Stimulated activated CD8-positive, alpha-beta memory T cell treated with anti-CD3 and anti-CD28 coated beads, Interleukin-7, amount 100 ng/mL, for 48 hours (primary cell): Measurements from ENCODE around the gene NECTIN1.

ENCODE experiments used
- DNase-seq, 2 donors: peaks; one replicate each; pipeline ENCODE4 v3.0.0-alpha.2; 2020; ENCODE audit warnings: low read depth in 1 of 2; ENCODE audit errors: extremely low read depth in 1 of 2

NECTIN1 gene

DNA sequence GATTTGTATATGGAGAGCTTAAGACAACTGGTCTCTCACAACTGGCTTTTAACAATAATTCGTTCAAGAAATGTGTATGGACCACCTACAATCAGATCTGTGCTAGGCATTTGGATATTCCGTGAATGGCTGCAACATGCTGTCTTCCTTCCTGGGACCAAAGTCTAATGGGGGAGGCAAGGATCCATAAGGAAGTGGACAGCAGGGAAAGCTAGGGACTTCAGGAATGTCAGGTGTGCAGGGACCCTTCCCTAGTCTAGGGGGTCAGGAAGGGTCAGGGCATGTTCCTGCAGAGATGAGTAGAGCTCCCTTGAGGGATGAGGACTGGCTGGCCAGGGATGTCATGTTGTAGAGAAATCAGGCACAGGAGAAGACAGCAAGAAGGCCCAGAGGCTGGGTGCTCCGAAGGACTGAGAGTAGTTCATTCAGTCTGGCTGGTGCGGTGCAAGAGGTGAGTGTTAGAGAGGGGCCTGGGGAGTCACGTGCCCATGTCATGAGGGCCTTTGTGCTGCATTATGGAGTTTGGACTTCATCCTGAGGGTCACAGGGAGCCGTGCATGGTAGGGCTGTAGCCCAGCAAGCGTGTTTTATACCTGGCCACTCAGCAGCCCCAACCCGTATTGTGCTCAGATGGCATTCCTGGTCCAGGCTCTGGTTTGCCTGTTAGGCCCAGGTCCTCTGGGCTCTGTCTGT is 8.5 kb upstream of the NECTIN1 start:
- DNase-seq, result no peak

DNA sequence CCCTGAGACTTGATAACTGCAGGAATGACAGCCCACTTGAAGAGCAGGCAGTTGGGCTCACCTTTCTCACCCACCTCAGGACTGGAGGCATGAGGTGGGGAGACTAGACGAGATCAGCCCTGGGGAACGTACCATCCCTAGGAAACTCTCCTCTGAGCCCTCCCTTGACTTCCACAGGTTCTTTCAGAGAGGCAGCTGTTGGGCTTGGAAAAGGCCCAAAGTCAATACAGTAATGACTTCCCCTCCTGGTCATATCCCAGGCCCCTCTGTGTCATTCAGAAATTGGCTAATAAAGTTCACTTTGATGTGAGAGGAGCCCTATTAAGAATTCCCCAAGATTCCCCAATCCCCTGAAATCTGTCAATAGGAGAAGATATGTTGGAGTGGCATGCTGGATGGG is 5.8 kb upstream of the NECTIN1 start:
- DNase-seq, result no peak

DNA sequence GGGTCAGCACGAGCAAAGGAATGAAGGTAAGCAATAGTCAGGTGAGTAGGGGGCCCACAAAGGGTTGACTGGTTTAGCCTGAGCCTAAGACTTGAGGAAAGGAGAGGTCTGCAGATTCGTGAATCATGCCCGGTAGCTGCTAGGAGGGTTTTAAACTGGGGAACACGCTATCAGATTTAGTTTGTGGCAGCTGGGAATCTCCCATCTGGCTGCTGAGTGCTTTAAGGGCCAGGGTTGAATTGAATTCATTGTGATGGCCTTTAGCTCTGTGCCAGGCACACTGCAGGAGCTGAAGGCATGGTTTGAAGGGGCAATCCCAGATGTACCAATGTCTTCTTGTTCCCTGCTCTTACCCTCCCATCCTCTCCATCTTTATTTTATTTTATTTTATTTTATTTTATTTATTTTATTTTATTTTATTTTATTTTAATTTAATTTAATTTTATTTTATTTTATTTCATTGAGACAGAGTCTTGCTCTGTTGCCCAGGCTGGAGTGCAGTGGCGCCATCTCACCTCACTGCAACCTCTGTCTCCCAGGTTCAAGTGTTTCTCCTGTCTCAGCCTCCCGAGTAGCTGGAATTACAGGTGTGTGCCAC is 1.9 kb upstream of the NECTIN1 start:
- no peak for DNase-seq

DNA sequence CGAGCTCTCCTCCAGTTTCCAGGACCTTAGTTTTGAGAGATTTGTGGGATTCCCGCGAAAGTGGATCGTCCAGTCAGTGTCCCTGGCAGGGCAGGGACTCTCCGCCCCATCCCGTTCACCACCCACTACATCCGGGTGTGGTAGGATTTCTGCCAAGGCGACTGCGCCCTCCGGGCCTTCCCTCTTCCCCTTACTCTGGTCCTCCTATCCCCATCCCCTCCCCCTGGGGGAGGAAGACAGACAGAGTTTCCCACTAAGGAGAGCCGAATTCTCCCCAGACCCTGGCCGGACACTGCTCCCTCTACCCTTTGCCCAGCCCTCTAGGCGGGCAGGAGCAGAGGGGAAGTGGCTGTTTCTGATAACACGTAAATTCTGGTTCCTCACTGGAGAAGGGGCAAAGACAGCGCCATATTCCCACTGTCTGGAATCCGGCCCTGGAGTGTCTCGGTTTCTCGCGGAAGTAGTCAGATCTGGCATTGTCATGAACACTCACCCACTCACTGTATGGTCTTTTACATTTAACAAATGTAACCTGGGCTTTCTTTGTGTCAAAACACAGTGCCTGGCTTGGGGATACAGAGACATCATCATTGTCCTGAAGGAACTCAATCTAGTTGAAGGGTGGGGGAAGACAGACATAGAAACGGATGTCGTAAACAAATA is 1.1 kb upstream of the NECTIN1 start:
- no peak for DNase-seq

DNA sequence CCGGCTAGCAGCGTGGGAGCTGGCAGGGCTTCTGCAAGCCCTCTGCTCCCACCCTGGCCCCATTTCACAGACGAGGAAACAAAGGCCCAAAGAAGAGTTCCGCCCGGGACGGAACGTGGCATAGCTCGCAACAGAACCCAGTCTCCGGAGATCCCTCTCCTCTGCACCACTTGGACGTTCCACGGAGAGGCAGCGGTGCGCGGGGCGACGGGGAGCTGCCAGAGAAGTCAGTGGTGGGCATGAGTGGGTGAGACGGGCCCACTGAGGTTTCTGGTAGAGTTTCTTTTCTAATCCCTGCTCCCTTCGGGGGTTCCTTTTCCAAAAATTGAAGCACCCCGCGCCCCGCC is 554 bp upstream of the NECTIN1 start:
- DNase-seq, result no peak

DNA sequence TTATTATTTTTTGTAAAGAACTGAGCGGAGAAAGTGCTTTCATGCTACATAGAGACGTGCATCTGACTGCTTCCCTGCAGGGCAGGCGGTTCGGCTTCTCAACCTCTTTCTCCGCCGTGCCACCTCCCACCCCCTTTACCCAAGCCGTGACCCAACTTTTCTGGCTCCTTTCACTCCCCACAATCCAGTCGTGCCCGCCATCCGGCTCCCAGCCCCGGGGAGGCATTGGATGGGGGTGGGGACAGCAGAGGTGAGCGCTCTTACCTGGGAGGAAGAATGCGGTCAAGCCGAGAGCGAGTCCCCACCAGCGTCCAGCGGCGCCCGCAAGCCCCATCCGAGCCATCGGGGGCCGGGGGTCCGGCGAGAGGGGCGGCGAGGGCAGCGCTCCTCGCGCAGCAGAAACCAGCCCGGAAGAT is 781 bp downstream of the NECTIN1 start:
- no peak for DNase-seq

DNA sequence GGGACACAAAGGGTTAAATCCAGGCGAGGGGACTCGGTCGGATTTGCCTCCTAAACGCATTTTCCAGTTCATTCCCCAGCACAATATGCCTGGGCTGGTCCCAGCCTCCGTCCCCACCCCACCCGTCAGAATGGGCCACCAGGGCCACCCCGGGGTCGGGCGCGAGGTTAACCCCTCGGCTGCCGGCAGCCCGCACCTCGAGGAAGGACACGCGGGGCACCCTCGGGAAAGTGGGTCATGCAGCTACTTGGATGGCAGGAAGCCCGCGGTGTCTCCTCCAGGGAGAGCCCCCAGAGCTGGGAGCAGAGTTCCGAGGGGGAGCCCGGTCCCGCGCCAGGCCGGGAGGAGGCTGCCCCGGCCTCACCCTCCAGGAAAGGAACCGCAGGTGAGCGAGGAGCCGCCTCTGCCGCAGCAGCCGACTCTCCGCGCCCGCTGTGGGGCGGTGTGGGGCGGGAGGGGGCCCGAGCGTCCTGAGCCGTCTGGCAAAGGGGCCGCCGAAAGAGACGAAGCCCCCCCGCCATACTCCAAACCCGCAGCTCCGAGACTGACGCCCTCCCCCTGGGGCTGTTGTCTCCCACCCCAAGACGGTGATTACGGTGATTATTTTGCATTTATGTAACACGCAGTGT is 1.4 kb downstream of the NECTIN1 start:
- DNase-seq, result no peak

DNA sequence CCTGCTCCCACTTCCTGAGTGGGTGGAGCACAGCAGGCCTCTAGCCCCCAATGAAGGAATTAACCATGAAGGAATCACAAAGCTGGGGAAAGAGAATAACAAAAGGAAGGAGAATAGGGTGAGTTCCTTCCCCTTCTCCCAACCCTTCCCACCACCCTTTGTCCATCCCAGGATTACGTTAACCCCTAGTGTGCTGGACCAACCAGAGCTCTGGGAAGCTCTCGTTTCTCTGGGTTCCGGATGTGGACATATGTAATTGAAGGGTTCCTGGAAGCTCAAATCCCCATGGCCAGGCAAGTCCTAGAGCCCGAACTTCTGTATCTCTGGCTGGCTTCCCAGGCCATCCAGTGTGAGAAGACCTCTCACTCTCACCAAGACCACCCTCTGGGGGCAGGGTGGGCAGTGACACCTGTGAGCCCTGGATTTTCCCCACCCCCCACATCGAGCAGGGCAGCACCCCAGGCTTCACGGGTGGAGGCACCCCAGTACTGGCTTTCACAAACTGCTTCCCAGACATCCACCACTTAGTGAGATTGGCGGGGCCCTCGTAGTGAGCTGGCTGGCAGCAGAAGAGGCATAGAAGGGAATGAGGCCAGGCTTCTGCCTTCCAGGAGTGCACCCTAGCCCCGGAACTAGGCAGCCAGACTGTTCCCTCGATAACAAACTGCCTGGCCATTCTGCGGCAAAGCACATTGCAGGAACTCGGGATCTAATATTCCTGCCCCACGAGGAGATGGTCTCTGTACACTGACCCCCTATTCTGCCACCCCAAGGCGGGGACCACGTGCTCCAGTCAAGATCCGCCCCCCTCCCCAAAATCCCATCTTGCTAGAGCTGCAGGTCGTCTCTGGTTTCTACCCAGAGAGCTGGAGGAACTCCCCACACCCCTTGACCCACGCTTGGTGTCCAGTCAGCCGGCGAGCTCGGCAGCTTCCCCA is 2.1 kb downstream of the NECTIN1 start:
- DNase-seq, result no peak

DNA sequence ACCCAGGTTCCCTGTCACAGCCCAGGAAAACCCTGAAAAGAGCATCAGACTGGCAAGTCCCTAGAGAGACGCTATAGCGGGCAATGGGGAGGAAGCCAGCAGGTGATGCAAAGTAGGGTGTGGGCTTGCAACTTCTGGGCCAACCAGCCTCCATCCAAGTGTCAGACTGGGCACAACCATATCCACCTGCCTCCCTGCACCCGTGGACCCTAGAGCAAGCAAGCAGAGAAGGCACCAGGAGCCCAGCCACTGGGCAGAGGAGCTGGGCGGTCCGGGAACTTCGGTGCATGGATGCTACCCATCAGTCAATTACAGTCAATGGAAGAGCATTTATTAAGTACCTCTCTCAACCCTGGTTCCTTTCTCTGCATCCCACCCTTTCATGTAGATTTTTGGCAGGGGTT is 2.8 kb downstream of the NECTIN1 start:
- no peak for DNase-seq

DNA sequence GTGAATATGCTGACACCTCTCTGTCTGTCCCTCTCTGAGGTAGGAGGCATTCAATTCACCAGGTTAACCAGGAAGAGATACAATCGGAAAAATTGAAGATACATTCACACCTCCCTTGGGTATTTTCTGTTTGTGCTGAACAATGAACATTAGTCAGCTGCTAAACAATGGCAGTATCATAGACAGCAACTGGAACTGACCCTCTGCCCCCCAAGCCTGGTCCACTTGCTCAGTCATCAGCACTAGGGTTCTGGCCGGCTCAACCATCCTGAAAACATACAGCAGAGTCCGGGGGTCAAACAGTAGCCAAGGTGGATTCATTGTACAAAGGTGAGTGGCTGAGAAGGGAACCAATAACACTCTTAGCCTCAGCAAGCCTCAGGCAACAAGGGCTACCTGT is 4.0 kb downstream of the NECTIN1 start:
- no peak for DNase-seq

DNA sequence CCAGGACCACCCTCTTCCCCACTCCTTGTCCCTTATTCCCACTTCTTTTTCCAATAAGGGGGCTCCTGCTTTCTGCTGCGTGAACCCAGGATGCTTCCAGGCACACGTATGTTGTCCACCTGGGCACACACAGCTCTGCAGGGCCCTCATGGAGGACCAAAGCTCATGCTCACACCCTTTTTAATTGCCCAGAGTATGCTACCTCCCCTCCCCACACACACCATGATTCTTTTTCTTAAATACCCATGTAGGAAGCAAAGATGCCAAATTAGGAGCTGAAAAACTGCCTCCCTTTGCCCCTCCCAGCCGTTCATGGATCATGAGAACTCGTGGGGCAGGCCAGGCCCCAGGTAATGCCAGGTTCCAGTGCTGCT is 5.1 kb downstream of the NECTIN1 start:
- DNase-seq, result no peak

DNA sequence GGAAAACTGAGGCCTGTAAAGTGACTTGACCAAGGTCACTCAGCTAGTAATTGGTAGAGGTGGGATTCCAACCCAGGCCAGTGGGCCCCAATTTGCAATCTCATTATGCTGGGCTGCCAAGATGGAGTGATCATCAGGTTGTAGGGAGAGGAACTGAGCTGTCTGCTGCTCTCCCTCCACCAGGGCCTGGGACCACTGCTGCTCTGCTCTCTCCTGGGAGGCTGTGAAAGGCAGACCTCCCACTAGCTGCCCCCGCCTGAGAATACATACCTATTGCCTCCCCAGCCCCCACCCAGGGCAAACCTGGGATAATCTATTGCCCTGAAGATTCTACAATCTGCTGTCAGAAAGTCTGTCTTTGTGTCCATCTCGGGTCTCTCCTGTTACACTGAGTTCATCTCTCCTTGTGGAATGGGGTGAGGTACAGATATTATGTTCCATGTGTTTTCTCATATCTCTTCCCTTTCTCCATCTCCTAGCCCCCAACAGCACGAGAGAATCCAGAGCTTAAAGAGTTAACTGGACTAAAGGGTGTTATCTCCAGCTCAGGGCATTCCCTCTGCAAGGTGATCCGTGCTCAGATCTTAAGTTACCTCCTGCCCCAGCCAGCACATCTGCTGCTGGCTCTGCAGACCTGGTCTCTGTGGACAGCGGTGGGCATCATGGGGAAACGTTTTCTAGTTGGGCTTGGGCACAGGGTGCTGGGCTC is 5.6 kb downstream of the NECTIN1 start:
- no peak for DNase-seq

DNA sequence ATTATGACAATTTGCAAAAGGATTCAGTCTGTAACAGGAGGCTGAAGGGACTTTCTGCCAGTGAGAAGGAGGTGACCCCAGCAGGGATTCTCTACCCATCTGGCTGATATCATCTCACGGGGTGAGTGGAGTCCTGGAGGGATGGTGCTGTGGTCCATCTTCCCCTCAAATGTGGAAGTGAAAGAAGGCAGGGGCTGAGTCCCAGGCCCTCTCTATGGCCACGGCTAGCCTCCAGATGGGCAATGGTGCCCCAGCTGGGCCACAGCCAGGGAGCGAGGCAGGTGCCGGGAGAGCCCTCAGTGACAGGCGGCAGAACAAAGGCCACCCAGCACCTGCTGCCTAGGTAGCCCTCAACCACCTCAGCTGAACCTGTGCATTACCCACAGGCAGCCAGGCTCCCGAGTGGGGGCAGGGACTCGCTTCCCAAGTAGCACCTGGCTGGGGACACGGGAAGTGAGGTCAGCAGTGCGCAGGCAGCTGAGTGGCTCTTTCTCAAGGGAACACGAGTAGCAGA is 6.7 kb downstream of the NECTIN1 start:
- DNase-seq, result no peak

DNA sequence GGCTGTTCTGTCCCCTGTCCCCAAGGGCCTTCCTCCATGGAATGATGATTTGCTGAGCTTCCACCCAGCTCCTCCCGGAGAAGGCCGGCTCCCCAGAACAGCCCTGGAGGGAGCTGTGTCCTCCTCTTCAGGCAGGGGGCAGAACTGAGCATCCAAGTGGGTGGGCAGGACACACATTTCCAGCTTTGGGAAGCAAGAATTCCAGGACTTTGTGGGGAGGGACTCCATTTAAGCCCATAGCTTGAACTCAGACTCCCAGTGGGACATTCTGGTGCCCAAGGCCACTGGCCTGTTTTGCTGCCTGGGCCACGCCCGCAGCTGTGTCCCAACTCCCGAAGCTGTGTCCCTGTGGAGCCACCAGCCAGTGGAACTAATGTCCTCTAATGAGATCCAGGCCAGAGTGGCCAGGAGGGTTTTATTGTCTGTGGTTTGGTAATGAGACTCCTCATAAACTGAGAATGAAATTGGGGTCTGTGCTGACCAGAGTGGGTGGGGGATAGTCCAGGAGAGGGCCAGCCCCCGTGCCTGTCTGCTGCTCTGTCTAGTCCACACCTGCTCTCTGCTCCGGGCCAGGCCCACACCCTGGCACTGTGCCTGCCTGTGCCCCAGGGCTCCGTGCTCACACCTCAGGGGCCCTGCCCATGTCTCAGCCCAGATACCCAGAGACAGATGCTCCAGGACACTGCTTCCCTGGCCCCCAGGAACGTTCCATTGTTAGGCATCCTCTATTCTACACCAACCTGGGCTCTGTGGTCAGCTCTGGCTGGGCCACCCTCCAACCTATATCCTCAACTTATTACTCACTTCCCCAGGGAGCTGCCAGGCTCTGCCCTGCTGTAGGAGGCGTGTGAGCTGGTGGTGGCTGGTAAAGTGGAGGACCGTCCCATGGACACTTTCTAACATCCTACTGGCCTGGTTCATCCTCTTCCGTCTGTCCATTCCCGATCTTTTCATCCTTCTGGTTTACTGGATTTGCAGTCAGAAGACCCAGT is 7.6 kb downstream of the NECTIN1 start:
- DNase-seq, result no peak

DNA sequence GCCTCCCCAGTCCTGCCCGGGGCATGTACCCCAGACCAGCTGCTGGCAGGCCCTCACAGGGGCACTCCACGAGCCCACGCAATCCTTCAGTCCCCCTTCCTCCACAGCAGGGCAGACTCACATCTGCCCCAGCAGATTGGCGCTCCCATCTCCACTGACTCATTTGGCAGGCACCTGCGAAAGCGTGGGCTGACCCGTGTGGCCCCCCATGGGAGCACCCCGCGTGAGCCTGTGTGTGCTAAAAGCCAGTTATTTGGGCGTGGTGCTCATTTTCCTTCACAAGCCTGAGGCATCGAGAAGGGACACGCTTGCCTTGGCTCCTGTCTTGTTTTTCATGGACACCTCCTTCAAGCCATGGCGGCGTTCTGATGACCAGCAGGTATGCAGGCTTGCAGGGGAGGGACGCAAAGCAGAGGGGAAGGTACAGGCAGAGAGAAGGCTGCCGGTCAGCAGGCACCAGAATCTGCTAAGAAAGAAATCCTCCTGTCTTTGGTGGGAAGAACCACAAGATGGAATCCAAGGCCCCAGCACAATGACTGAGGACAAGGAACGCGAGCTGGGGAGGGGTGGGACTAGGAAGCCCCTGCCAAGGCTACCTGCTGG is 8.6 kb downstream of the NECTIN1 start:
- no peak for DNase-seq

DNA sequence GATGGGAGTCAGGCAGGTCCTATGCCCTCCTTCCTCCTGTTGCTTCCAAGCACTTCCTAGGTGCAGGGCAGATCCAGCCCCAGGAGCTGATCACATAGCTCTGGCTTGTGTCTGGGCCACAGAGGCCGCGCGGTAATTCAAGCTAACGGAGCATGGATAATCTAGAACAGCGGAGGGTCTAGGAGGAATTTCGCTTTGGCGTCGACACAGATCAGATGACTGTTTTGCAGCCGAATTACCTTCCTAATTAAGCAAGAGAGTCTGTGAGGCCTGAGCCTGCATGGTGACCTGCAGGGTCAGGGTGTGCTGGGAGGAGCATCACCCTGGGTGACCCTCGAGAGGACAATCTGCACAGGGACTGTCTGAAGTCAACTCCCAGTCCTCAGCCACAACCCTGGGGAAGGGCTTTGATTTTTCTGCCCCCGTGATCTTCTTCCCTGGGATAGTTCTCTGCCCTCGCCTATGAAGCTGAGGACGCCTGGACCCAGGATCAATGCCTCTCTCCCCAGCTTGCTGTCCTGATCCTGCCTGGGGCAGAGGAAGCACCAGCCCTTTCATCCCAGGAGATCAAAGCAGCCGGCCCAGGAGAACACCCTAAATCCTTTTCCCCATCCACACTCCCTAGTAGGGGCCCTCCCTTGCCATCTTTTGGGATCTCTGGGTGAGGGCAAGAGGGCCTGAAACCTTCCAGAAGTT is 11.0 kb downstream of the NECTIN1 start:
- no peak for DNase-seq

DNA sequence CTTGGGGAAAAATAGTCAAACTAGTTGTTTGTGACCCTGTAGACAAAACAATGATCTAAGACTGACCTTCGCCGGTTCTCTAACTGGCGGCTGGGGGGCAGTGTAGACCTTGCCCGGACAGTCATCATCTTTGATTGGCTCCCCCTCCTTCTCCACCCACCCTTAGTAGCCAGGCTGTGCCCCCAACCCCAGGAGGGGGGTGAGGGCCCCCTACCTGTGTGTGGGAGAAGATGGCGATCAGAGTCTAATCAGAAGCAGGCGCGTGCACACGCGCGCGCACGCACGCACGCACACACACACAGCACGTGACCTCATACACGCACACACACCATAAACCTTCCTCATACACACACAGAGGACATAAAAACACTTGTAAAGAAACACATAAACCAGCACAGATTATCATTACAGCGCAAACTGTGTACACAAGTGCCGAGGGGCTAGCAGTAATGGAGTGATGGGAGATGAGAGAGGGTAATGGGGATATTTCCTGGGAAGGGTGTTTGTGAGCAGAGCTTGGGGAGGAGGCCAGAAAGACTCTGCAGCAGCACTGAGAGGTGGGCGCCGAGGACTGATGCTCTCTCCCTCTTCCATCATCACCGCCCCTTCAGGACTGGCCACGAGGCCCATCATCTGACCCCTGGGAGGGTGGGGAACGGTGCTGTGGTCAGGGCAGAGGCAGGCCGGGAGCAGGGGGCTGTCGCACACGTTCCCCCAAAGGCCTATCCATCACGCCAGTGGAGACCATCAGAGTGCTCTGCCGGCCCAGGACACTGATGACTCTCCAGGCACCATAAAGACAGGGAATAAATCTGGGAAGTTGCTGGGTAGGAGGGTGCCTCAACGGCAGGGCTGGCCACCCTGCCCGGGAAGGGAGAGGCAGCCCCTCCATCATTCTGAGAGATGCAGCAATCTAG is 12.2 kb downstream of the NECTIN1 start:
- DNase-seq, result no peak
